Activated CD8-positive, alpha-beta memory T cell treated with anti-CD3 and anti-CD28 coated beads for 48 hours (primary cell): ENCODE results near the gene SORCS2.
"Not testable (repeated sequence)": the region's sequence is repeated elsewhere in the genome, so short reads cannot be mapped to it uniquely, and the experiment has no call there.

Source experiments
- DNase-seq, 3 experiments: peaks; one replicate each; pipeline ENCODE4 v3.0.0-alpha.2; 2020; ENCODE audit warnings: low read depth in 2 of 3, low spot score in 2 of 3

The SORCS2 gene

DNA sequence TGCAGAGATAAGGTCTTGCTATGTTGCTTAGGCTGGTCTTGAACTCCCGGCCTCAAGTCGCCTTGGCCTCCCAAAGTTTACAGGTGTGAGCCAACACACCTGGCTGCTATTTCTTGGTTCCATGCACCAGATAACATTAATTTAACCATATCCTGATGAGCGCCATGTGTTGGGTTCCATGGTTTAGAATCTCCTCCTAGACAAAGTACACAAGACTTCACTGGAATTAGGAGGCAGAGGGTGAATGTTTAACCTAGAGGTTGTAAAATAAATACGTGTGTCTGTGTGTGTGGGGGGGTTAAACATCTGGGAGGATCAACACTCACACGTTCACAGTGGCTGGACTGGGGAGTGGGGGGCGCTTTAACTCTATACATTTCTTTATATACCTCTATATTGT is 32.4 kb upstream of the SORCS2 start:
- DNase-seq: no peak

DNA sequence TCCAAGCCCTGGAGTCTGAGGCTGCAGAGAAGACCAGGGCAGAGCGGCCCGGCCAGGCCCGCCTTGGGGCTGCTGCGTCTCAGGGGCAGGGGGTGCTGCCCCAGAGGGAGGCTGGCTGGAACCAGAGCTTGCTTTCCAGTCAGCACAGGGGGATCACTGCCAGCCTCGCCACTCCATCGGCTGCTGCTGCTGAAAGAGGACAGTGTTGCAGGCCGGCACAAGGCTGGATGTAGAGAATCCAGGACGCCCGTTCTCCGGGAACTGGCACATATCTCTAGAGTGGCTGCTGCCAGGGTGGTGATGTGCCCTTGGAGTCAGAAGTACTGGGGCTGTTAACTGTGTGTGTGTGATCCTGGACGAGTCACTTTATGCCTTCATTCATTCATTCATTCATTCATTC is 31.9 kb upstream of the SORCS2 start:
- DNase-seq: no peak

DNA sequence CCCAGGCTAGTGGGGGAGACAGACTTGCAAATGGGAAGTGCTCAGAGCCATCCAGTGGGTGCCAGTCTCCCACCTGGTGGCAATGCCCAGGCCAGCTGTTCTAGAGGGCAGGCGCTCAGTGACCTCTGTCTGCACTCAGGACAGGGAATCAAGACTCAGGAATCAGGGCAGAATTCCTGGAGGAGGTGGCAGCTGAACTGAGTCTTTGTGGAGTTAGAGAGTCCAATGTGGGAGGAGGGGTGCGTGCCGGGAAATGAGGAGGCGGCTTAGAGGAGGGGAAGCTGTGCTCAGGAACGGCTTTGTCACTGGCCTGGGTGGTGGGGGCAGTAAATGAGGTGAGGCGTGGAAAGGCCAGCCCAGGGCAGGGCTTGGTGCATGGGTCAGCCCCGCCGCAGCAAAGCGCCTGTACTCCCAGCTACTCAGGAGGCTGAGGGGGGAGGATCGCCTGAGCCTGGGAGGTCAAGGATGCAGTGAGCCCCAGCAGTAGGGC is 31.3 kb upstream of the SORCS2 start:
- DNase-seq: no peak

DNA sequence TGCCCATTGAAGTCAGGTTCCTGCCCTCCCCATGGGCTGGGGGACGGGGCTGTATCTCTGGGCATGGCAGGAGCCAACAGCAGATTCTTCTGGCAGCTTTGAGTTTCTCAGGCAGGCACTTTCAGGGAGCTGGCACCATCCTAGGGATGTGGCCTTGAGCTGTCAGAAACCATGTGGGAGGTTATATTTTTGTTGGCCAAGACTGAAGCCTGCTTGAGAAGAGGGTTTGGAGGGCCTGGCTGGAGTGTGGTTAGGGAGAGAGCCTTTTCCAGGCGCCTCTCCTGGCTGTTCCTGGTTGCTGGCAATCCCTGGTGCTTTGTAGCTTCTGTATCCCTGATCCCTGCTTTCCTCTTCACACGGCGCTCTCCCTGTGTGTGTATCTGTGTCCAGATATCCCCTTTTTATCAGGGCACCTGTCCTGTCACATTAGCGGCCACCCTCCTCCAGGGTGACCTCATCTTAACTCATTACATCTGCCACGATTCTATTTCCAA is 30.6 kb upstream of the SORCS2 start:
- DNase-seq: no peak

GRCh38 chr4:7165056-7165873 is 27.1 kb upstream of the SORCS2 start:
- DNase-seq: not testable (repeated sequence)

- no peak for DNase-seq
Observed at GRCh38 chr4:7165874-7166201, 26.5 kb upstream of the SORCS2 start.

GRCh38 chr4:7166237-7166636 is 26.1 kb upstream of the SORCS2 start:
- no peak for DNase-seq

DNA sequence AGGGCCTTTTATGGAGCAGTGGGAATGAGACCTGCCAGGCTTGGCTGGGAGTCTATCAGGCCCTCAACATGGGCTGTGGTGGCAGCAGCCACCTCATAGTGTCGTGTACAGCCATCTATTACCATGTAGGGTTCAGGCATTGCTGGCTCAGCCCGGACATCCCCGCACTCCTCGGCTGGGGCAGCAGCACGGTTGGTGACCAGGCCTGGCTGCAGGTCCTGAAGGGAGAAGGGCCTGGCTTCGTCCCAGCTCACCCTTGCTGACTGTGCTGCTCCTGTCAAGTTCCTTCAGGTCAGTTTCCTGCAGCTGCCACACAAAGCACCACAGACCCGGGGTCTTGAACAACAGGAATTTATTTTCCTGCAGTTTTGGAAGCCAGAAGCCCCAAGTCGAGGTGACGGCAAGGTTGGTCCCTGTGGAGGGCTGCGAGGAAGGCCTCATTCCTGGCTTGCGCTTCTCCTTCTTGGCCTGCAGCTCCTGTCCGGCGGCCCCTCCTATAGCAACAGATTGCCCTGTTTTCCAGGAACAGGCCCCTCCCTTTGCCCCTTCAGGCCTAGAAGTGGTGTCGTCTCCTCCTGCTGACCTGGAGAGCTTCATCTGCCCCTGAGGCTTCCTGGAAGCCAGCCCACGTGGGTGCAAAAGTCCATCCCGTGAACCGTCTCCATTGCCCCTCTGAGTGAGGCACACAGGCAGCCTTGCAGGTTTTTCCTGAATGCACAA is 25.2 kb upstream of the SORCS2 start:
- no peak for DNase-seq

GRCh38 chr4:7167706-7168105 is 24.6 kb upstream of the SORCS2 start:
- no peak for DNase-seq

- DNase-seq: no peak
Observed at GRCh38 chr4:7168106-7168505, 24.2 kb upstream of the SORCS2 start.

DNA sequence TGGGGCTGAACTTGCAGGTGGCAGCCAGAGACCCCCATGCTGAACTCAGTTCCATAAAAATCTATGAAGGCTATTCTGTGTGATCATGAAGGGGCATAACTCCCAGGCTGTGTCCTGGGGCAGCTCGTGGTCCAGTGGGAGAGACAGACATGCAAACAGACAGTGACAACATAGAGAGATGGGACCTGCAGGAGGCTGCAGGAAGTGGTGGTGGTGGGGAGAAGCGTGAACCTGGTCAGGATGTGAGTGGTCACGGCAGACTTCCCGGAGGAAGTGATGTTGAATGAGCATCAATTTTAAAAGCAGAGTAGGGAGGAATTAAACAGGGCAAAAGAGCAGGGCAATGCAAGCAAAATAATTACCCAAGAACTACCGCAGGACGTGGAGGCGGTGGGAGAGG is 23.2 kb upstream of the SORCS2 start:
- no peak for DNase-seq

DNA sequence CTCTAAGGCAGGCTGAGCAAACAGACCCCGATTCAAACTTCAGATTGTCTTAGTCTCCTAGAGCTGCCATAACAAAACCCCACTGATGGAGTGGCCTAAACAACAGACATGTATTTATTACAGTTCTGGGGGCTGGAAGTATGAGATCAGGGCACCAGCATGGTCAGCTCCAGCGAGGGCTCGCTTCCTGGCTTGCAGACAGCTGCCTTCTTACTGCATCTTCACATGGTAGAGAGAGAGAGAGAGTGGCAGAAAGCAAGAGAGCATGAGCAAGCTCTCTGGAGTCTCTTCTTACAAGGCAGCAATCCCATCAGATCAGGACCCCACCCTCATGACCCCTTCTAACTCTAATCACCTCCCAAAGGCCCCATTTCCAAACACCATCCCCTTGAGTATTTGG is 22.3 kb upstream of the SORCS2 start:
- no peak for DNase-seq

DNA sequence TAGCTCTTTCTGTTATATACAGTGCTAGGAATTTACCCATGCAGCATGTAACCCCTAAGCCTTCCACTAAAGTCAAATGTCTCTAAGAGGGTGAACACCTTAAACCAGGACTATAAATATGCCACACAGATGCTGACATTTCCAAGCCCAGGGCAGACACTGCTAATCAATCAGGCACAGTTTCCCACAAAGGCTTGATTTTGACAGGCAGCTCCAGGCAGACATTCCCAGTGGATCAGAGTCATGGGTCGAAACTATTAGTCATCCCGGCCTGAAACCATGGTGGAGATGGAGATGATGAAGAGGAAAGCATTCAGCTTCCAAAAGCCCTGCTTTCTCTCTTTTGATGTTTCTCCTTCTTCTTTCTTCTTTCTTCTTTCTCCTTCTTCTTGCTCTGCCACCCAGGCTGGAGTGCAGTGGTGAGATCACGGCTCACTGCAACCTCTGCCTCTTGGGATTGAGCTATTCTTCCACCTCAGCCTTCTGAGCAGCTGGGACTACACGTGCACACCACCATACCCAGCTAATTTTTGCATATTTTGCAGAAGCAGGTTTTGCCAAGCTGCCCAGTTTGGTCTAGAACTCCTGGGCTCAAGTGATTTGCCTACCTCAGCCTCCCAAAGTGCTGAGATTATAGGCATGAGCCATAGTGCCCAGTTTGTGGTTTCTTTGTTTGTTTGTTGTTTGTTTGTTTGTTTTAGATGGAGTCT is 21.0 kb upstream of the SORCS2 start:
- no peak for DNase-seq

DNA sequence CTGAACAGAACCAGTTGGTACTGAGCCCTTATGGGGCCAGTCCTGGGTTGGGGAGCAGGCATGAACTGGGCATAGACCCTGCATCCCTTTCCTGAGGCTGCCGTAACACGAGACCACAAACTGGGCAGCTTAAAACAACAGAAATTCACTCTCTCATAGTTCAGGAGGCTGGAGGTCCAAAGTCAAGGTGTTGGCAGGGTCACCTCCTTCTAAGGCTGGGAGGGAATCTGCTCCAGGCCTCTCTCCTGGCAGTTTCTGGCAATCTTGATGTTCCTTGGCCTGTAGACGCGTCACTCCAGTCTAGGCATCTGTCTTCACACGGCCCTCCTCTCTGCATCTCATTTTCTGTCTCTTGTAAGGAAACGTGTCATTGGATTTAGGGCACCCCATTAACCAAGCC is 19.8 kb upstream of the SORCS2 start:
- no peak for DNase-seq

GRCh38 chr4:7172946-7173345 is 19.4 kb upstream of the SORCS2 start:
- DNase-seq: no peak

- no peak for DNase-seq
Observed at GRCh38 chr4:7173841-7174449, 18.4 kb upstream of the SORCS2 start.

GRCh38 chr4:7179158-7179557 is 13.2 kb upstream of the SORCS2 start:
- no peak for DNase-seq

GRCh38 chr4:7180938-7181337 is 11.4 kb upstream of the SORCS2 start:
- no peak for DNase-seq

DNA sequence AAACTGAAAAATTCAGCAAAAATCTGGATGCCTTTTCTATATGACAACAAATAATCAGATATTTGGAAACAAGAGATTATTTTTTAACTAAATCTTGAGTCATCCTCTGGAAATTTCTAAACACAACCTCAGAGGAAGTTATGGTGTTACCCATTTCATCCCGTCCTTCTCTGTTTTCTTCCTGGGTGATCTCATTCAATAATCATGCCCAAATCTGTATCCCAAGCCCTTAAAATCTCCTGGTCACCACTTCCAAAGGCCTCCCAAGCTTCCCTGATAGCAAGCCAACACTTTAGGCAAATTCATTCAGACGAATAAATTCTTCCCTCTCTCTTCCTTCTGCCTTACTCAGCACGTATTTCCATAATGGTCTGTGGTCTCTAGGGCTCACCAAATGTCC is 9.7 kb upstream of the SORCS2 start:
- DNase-seq: no peak

- DNase-seq: peak in 1 of 3 experiments; percentile 20
Observed at GRCh38 chr4:7183161-7183560, 9.2 kb upstream of the SORCS2 start.

DNA sequence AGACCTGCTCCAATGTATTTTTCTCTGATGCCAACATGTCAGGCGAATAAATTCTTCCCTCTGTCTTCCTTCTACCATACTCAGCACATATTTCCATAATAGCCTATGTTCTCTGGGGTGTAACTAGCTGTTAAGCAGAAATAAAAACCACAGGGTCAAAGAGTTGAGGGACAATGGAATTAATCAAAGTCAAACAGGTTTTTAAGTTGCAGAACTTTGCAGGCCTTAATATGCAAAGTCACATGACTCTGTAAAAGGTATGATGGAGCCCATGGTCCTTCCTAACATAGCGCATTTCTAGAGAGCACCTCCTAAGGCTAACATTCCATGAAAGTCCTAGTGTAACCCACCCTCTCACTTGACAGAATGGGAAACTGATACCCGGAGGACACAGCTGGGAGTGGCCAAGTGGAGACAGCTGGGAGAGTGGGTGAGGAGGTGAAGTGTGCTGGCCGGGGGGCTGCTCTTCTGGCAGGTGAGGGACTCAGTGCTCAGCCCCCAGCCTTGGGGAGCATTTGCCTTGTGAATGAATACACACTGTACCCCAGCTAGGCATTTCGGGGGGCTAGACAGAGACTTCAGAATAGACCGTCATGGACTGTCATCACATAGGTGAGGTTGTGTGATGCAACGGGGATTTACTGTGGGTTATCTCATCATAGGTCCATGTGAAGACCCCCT is 8.4 kb upstream of the SORCS2 start:
- DNase-seq: no peak
